GM23248 (cell line): Measurements from ENCODE around the gene GAK.

Experiments used
- EZH2 ChIP-seq: fragments of 200-600 bp; sonication (generic); IDR thresholded peaks from 2 replicates; pipeline ENCODE4 v1.6.1; 2018; ENCODE audit warnings: antibody characterized with exemption, mild to moderate bottlenecking; ENCODE audit not compliant: insufficient read depth, poor library complexity, severe bottlenecking
- EZH2phosphoT487 ChIP-seq: fragments of 200-600 bp; sonication (generic); IDR thresholded peaks from 2 replicates; pipeline ENCODE4 v1.6.1; 2018; ENCODE audit warnings: antibody characterized with exemption, moderate library complexity, mild to moderate bottlenecking, low read depth; ENCODE audit not compliant: insufficient read depth

DNA sequence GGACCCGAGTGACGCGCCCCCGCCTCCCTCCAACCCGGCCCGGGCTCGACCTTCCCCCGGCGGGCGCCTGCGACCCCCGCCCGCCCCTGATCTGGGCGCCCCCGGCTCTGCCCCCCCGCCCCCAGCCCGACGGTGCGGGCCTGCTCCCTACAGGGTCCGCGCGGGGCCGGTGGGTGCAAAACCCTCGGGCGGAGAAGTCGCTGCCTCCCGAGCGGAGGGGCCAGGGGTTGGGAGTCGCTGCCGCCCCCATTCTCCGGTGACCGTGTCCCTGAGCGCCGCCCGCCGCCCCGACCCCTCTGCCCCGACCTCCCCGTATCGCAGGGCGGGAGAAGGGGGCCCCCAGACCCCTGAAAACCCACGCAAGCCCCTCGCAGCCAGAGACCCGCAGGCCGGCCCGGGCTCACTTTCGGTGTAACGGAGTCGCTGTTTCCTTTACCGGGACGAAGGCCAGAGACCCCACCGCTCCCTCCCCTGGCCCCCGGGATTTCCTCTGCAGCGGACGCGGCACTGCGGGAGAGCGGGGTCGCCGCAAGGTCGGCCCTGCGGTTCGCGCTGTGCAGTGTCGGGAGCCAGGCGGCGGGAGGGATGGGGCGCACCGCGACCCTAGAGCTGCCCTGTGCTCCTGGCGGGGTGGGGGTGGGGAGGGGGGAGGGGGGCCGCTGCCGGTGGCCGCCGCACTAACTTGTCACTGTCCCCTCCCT is 105.5 kb downstream of the GAK start:
- TF ChIP-seq EZH2 (peak; percentile 91), EZH2phosphoT487 (no peak)
